CD4-positive, alpha-beta memory T cell (primary cell): ENCODE data around the gene ACTR2. TPM values are rescaled to one million over a fixed set of nuclear protein-coding genes. Genes with fewer than 3 reads are reported as not detected.

ENCODE experiments used
- CTCF ChIA-PET: fragments of 350-600 bp; sonication (Branson Sonifier 250); formaldehyde crosslinking; loops from one replicate; lab custom pipeline; 2021; ENCODE audit warnings: inconsistent platforms; ENCODE audit not compliant: partially characterized antibody; lab: Charles Lee
- POLR2A ChIA-PET: fragments of 350-600 bp; sonication (Branson Sonifier 250); formaldehyde crosslinking; loops from one replicate; lab custom pipeline; 2021; ENCODE audit not compliant: partially characterized antibody; lab: Charles Lee
- DNase-seq, 5 donors: peaks; one replicate each; pipeline versions ENCODE4 v3.0.0 to v3.0.0-alpha.2; 2020 to 2022; ENCODE audit warnings: mixed read lengths in 1 of 5
- H3K27ac ChIP-seq: one replicate; pipeline ENCODE4 v1.7.0; 2013; ENCODE audit warnings: low read depth, low read length
- H3K27me3 ChIP-seq: 2 replicates; pipeline ENCODE4 v1.7.0; 2013; ENCODE audit warnings: mild to moderate bottlenecking, low read length, moderate library complexity; ENCODE audit not compliant: insufficient read depth
- H3K36me3 ChIP-seq: 2 replicates; pipeline ENCODE4 v1.7.0; 2013; ENCODE audit warnings: mild to moderate bottlenecking, low read length, moderate library complexity; ENCODE audit not compliant: insufficient read depth
- H3K4me1 ChIP-seq: 2 replicates; pipeline ENCODE4 v1.7.0; 2013; ENCODE audit warnings: mild to moderate bottlenecking, low read length, moderate library complexity; ENCODE audit not compliant: insufficient read depth
- H3K4me3 ChIP-seq, 2 donors: one replicate each; pipeline ENCODE4 v1.7.0; 2013; ENCODE audit warnings: low read length in 2 of 2, mild to moderate bottlenecking in 1 of 2
- H3K9me3 ChIP-seq, 2 donors: one replicate each; pipeline ENCODE4 v1.7.0; 2013; ENCODE audit warnings: low read length in 2 of 2, control low read depth in 1 of 2; ENCODE audit not compliant: control insufficient read depth in 1 of 2
- H3K27ac Mint-ChIP-seq, 7 donors: one replicate each; pipeline ENCODE4 v1.8.0; 2020 to 2021; ENCODE audit warnings: mixed read lengths in 7 of 7, mild to moderate bottlenecking in 6 of 7, inconsistent platforms in 3 of 7, moderate library complexity in 3 of 7
- H3K27me3 Mint-ChIP-seq, 2 donors: one replicate each; pipeline ENCODE4 v1.8.0; 2020 to 2021; ENCODE audit warnings: mixed read lengths in 2 of 2
- H3K36me3 Mint-ChIP-seq, 2 donors: one replicate each; pipeline ENCODE4 v1.8.0; 2020 to 2021; ENCODE audit warnings: mixed read lengths in 2 of 2, inconsistent platforms in 1 of 2, mild to moderate bottlenecking in 1 of 2
- H3K4me1 Mint-ChIP-seq, 4 donors: one replicate each; pipeline ENCODE4 v1.8.0; 2020 to 2021; ENCODE audit warnings: mixed read lengths in 4 of 4, mild to moderate bottlenecking in 1 of 4
- H3K4me3 Mint-ChIP-seq, 8 donors: one replicate each; pipeline ENCODE4 v1.8.0; 2020 to 2021; ENCODE audit warnings: mixed read lengths in 8 of 8, mild to moderate bottlenecking in 7 of 8, moderate library complexity in 6 of 8, inconsistent platforms in 3 of 8
- H3K9me3 Mint-ChIP-seq, 8 donors: one replicate each; pipeline ENCODE4 v1.8.0; 2020 to 2021; ENCODE audit warnings: mixed read lengths in 8 of 8, mild to moderate bottlenecking in 5 of 8, inconsistent platforms in 3 of 8, moderate library complexity in 1 of 8
- intact Hi-C: fragments of 100-400 bp; cut with micrococcal nuclease; formaldehyde crosslinking; loops from one replicate; pipeline ENCODE4 v1.15.1; 2023
- polyA plus RNA-seq, 2 donors: library from polyadenylated mRNA; unstranded; fragments of 300-500 nt; fragmentation: Illumina TruSeq; gene quantifications; one replicate each; pipeline ENCODE4 v1.2.3, GENCODE V29; 2021
- total RNA-seq, 2 experiments: library from RNA; stranded (reverse); gene quantifications; one replicate each; pipeline ENCODE4 v1.2.3, GENCODE V29; 2021

The ACTR2 gene
- total and polyA plus RNA-seq, 4 experiments from 2014 or later = 289 to 312 (median 295) TPM

DNA sequence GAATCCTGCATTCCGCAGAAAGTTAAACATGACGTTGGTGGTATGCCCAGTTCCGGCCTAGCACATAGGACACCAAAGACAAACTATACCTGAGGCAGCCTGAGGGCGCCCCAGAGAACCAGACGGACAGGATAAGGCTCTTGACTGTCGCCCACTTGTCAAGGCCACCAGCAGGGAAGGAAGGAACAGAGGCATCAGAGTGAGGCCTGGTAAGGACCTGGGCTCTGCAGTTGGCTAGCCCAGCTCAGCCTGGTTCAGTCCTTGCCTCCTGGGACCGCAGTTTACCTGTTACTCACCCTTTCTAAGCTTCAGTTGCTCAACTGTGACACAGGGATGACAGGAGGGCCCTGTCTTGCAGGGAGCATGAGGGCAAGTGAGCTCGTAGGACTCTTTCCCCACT is 82.1 kb downstream of the ACTR2 start:
- POLR2A ChIA-PET = no interaction called here
- no peaks in the 10 kb centered on the region for H3K4me1 ChIP-seq
- Mint-ChIP-seq H3K9me3 (peaks cover 0 to 1% (median 0%) of the 10 kb centered on the region in 8 donors), H3K4me1 (no peaks in the 10 kb centered on the region), H3K4me3 (no peak overlapping the region), H3K27me3 (no peaks in the 10 kb centered on the region), H3K36me3 (peaks cover 6% of the 10 kb centered on the region in 2 donors), H3K27ac (no peak overlapping the region)
- H3K27me3 ChIP-seq = no peaks in the 10 kb centered on the region
- intact Hi-C loops = no loop called here
- no peaks in the 10 kb centered on the region for H3K9me3 ChIP-seq
- CTCF ChIA-PET = no interaction called here
- no peaks in the 10 kb centered on the region for H3K36me3 ChIP-seq
- no peak overlapping the region for H3K27ac ChIP-seq
- DNase-seq = no peak
- no peak overlapping the region for H3K4me3 ChIP-seq

DNA sequence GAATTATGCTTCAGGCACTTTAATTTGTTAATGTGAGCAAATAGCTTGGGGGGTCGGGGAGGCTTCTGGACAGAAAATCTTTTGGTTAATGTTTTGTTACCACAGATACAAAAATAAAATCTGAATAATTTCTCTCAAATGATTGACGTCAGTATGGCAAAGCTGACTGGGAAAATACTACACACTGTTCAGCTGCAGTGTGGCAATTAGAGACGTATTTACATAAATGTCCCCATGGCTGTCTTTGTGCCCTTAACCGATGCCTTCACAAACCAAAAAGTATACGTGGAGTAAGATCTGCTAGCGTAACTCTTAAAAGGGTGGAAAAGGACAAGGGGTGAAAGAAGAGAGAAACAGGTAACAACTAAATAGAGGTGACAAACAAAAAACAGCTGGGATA is 83.4 kb downstream of the ACTR2 start:
- H3K27ac Mint-ChIP-seq = no peak overlapping the region
- POLR2A ChIA-PET = no interaction called here
- H3K27me3 ChIP-seq = no peaks in the 10 kb centered on the region
- intact Hi-C loops = no loop called here
- peaks cover 6% of the 10 kb centered on the region in 2 donors for H3K36me3 Mint-ChIP-seq
- no peaks in the 10 kb centered on the region for H3K27me3 Mint-ChIP-seq
- no peaks in the 10 kb centered on the region for H3K4me1 ChIP-seq
- H3K4me3 Mint-ChIP-seq = no peak overlapping the region
- no peak for DNase-seq
- no peak overlapping the region for H3K27ac ChIP-seq
- no peaks in the 10 kb centered on the region for H3K4me1 Mint-ChIP-seq
- CTCF ChIA-PET = no interaction called here
- H3K4me3 ChIP-seq = no peak overlapping the region
- H3K9me3 Mint-ChIP-seq = peaks cover 0 to 1% (median 0%) of the 10 kb centered on the region in 8 donors
- H3K36me3 ChIP-seq = no peaks in the 10 kb centered on the region
- H3K9me3 ChIP-seq = no peaks in the 10 kb centered on the region

DNA sequence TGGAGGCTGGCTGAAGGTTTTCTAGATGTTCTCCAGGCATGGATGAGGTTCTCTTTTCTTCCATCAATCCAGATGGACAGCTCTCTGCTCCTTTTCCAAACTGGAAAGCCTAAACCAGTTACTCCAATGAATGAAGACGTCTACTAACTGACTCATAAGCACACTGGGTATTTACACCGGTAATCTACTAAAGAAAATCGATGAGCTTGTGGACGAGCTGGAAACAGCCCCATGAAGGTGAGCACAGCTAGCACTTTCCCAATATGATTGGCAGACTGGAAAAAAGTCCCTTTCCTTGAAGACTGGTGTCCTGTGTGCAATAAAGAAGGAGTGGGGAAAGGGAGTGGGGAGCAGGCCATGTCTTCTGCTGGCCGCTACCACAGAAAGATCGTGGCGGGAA is 84.0 kb downstream of the ACTR2 start:
- Mint-ChIP-seq H3K27me3 (no peaks in the 10 kb centered on the region), H3K4me3 (no peak overlapping the region), H3K27ac (no peak overlapping the region), H3K36me3 (peaks cover 6% of the 10 kb centered on the region in 2 donors), H3K9me3 (peaks cover 0 to 1% (median 0%) of the 10 kb centered on the region in 8 donors), H3K4me1 (no peaks in the 10 kb centered on the region)
- no peaks in the 10 kb centered on the region for H3K36me3 ChIP-seq
- H3K4me3 ChIP-seq = no peak overlapping the region
- no peak for DNase-seq
- CTCF ChIA-PET = no interaction called here
- no peaks in the 10 kb centered on the region for H3K4me1 ChIP-seq
- intact Hi-C loops = no loop called here
- POLR2A ChIA-PET = no interaction called here
- H3K27ac ChIP-seq = no peak overlapping the region
- no peaks in the 10 kb centered on the region for H3K27me3 ChIP-seq
- no peaks in the 10 kb centered on the region for H3K9me3 ChIP-seq

DNA sequence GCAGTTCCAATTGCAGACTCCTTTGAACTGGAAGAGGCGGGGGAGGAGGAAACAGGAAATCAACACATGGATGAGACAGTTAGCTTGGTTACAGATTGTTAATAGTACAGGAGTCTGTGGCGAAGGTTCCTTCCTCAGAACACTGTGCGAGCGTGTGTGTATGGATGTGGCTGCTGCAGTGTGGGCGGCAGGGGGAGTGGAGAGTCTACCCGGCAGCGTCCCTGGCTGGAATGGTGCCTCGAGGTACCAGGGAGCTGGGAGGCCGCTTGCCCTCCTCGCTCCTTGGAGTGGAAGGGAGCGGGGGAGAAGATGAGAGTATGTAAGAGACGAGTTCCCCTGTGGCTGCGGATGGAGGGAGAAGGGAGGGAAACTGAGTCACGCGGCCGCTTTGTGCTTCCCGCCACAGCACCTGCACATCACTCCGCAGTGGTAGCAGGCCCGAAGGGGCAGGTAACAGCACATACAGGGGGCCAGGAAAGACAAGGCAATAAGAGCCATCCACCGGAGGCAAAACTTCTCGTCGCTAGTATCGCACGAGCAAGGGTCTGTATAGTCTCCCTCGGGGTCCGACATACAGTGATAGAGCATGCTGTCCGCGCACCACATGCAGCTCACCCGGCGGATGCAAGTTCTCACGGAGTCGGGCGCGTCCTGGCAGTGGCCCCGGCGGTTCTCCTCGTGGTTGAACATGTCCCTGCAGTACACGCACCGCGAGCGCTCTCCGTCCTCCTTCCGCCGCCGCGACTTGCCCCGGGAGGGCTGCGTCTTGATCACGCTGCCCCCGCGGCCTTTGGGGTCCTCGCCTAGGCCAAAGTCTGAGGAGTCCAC is 85.7 kb downstream of the ACTR2 start:
- H3K27ac Mint-ChIP-seq = no peak overlapping the region
- no peaks in the 10 kb centered on the region for H3K27me3 ChIP-seq

DNA sequence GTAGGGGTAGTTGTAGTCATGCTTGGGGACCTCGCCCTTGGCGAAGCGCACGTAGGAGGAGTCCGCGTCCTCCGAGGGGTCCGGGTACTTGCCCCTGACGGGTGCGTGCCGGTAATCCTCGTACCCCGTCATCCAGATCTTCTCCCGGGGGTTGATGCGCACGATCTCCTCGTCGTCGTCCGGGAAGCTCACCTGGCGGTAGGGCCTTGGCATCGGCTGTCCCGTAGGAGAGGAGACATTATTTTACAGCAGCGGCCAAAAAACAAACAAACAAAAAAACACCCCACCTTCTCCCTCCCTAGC is 86.3 kb downstream of the ACTR2 start:
- H3K4me3 ChIP-seq = no peak overlapping the region
- ChIA-PET CTCF (no interaction called here), POLR2A (no interaction called here)
- H3K4me3 Mint-ChIP-seq = no peak overlapping the region
- no peaks in the 10 kb centered on the region for H3K27me3 Mint-ChIP-seq
- no peaks in the 10 kb centered on the region for H3K27me3 ChIP-seq
- intact Hi-C loops = no loop called here
- H3K9me3 Mint-ChIP-seq = peaks cover 0 to 1% (median 0%) of the 10 kb centered on the region in 8 donors
- no peaks in the 10 kb centered on the region for H3K36me3 ChIP-seq
- H3K27ac ChIP-seq = no peak overlapping the region
- H3K9me3 ChIP-seq = no peaks in the 10 kb centered on the region
- no peaks in the 10 kb centered on the region for H3K4me1 ChIP-seq
- DNase-seq = no peak
- no peak overlapping the region for H3K27ac Mint-ChIP-seq
- no peaks in the 10 kb centered on the region for H3K4me1 Mint-ChIP-seq
- H3K36me3 Mint-ChIP-seq = peaks cover 6% of the 10 kb centered on the region in 2 donors

More for the DNA sequence above, 85.7 kb downstream of the ACTR2 start:
- Mint-ChIP-seq H3K36me3 (peaks cover 6% of the 10 kb centered on the region in 2 donors), H3K4me3 (no peak overlapping the region), H3K4me1 (no peaks in the 10 kb centered on the region), H3K27me3 (no peaks in the 10 kb centered on the region), H3K9me3 (peaks cover 0 to 1% (median 0%) of the 10 kb centered on the region in 8 donors)
- Histone ChIP-seq H3K27ac (no peak overlapping the region), H3K4me3 (no peak overlapping the region), H3K4me1 (no peaks in the 10 kb centered on the region), H3K9me3 (no peaks in the 10 kb centered on the region), H3K36me3 (no peaks in the 10 kb centered on the region)
- CTCF ChIA-PET = no interaction called here
- POLR2A ChIA-PET = no interaction called here
- intact Hi-C loops = no loop called here
- no peak for DNase-seq

DNA sequence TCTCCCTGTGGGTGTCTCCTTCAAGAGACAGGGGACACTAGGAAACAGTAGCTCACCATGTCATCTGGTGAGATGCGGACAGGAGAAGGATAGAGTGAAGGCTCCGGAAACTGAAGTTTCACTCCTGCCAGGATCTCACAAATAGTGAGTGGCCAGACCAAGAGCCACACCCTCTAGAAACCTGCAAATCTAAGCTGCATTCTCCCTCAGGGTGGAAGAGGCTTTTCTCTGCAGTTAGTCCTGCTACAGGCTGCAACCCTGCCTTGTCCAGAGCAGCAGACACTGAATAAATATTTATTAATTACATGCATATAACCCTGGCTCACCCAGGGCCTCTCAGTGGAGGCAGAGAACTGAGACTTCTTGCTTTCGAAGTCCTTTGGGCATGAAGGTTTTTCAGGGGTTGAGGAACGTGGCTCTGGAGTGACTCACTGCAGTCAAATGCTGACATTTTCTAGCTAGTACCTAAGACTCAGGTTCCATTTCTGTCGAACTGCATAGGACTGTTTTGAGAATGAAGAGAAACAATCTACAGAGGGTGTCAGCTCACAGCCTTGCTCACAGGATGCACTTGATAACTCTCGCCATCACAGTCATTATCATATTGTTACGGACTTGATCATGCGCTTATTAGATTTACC is 87.3 kb downstream of the ACTR2 start:
- intact Hi-C loops = no loop called here
- H3K4me1 ChIP-seq = no peaks in the 10 kb centered on the region
- no peak overlapping the region for H3K27ac Mint-ChIP-seq
- no peak for DNase-seq
- no peaks in the 10 kb centered on the region for H3K27me3 Mint-ChIP-seq
- H3K36me3 Mint-ChIP-seq = peaks cover 6% of the 10 kb centered on the region in 2 donors
- no peak overlapping the region for H3K4me3 Mint-ChIP-seq
- POLR2A ChIA-PET = no interaction called here
- H3K4me1 Mint-ChIP-seq = peaks cover 2 to 8% (median 4%) of the 10 kb centered on the region in 4 donors
- H3K27ac ChIP-seq = no peak overlapping the region
- peaks cover 0 to 2% (median 0%) of the 10 kb centered on the region in 8 donors for H3K9me3 Mint-ChIP-seq
- H3K27me3 ChIP-seq = no peaks in the 10 kb centered on the region
- no peaks in the 10 kb centered on the region for H3K36me3 ChIP-seq
- H3K4me3 ChIP-seq = no peak overlapping the region
- CTCF ChIA-PET = no interaction called here
- H3K9me3 ChIP-seq = no peaks in the 10 kb centered on the region

DNA sequence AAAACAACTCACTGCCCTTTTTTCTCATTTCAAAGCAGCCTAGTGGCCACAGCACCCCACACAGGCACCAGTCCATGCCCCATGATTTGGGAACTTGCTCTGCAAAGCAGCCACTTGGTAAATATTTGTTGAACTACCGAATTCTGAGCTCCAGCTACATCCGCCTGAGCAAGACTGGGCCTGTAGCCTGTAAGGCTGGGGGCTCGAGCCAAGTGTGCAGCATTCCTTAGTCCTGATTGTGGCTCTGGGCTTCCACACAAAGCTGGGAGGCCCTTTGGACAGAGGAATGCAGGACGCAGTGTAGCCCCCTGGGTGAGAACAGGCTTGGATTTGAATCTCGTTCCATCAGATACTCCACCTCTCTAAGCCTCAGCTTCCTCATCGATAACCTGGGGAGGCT is 88.4 kb downstream of the ACTR2 start:
- H3K27ac Mint-ChIP-seq = no peak overlapping the region
- Histone ChIP-seq H3K36me3 (no peaks in the 10 kb centered on the region), H3K4me1 (no peaks in the 10 kb centered on the region), H3K27me3 (no peaks in the 10 kb centered on the region), H3K4me3 (no peak overlapping the region), H3K9me3 (no peaks in the 10 kb centered on the region), H3K27ac (no peak overlapping the region)
- peaks cover 0 to 2% (median 0%) of the 10 kb centered on the region in 8 donors for H3K9me3 Mint-ChIP-seq
- DNase-seq = no peak
- H3K4me1 Mint-ChIP-seq = peaks cover 5 to 17% (median 12%) of the 10 kb centered on the region in 4 donors
- CTCF ChIA-PET = no interaction called here
- H3K36me3 Mint-ChIP-seq = peaks cover 6% of the 10 kb centered on the region in 2 donors
- no peaks in the 10 kb centered on the region for H3K27me3 Mint-ChIP-seq
- intact Hi-C loops = no loop called here
- POLR2A ChIA-PET = no interaction called here
- no peak overlapping the region for H3K4me3 Mint-ChIP-seq
